B cell (primary cell): ENCODE measurements around the gene IL17A. TPM values are rescaled to one million over a fixed set of nuclear protein-coding genes. Genes with fewer than 3 reads are reported as not detected.

Experiments used
- ATAC-seq: fragments of 200-7000 bp; cut with Tn5 transposase; one replicate; pipeline ENCODE4 v1.10.0; 2021; ENCODE audit warnings: low read depth, mild to moderate bottlenecking, moderate number of reproducible peaks, moderate library complexity
- CTCF ChIA-PET: fragments of 350-600 bp; sonication (Branson Sonifier 250); formaldehyde crosslinking; loops from one replicate; lab custom pipeline; 2021; ENCODE audit warnings: antibody characterized with exemption, inconsistent platforms; lab: Charles Lee
- POLR2A ChIA-PET: fragments of 350-600 bp; sonication (Branson Sonifier 250); formaldehyde crosslinking; loops from one replicate; lab custom pipeline; 2021; ENCODE audit warnings: antibody characterized with exemption; lab: Charles Lee
- DNase-seq: peaks from one replicate; pipeline ENCODE4 v3.0.0; 2013
- H2AFZ ChIP-seq: 2 replicates; pipeline ENCODE4 v1.6.1; 2012; ENCODE audit warnings: mild to moderate bottlenecking, low read depth, low read length; ENCODE audit not compliant: insufficient read depth, poor library complexity, severe bottlenecking
- H3K27ac ChIP-seq, 2 donors: 1 replicate in 1 of 2; 2 replicates in 1 of 2; pipeline ENCODE4 v1.5.1; 2012 to 2013; ENCODE audit warnings: low read length in 2 of 2, mild to moderate bottlenecking in 2 of 2, moderate library complexity in 1 of 2
- H3K27me3 ChIP-seq, 4 experiments: fragments of 200-600 bp in 1 of 4; sonication (generic) in 1 of 4; replicated peaks in 1 of 4; 1 replicate in 2 of 4; 2 replicates in 2 of 4; pipeline versions ENCODE4 v1.6.1 to v1.7.0; 2013 to 2016; ENCODE audit warnings: low read length in 3 of 4, mild to moderate bottlenecking in 2 of 4, mixed read lengths in 1 of 4, moderate library complexity in 1 of 4; ENCODE audit not compliant: insufficient read depth in 4 of 4, control insufficient read depth in 3 of 4; ENCODE audit errors: control extremely low read depth in 1 of 4
- H3K36me3 ChIP-seq, 2 experiments: replicated peaks in 1 of 2; 1 replicate in 1 of 2; 2 replicates in 1 of 2; pipeline versions ENCODE4 v1.6.1 to v1.7.1; 2013; ENCODE audit warnings: low read length in 1 of 2; ENCODE audit not compliant: insufficient read depth in 2 of 2, control insufficient read depth in 1 of 2; ENCODE audit errors: control extremely low read depth in 1 of 2, extremely low read depth in 1 of 2
- H3K4me1 ChIP-seq, 2 donors: fragments of 200-600 bp in 1 of 2; sonication (generic) in 1 of 2; 1 replicate in 1 of 2; 2 replicates in 1 of 2; pipeline versions ENCODE4 v1.5.1 to v1.6.1; 2013 to 2017; ENCODE audit warnings: low read length in 2 of 2; ENCODE audit not compliant: control insufficient read depth in 2 of 2, insufficient read depth in 2 of 2
- H3K4me2 ChIP-seq: replicated peaks from 2 replicates; pipeline ENCODE3; 2012; ENCODE audit warnings: mild to moderate bottlenecking, low read depth, low read length; ENCODE audit not compliant: poor library complexity, severe bottlenecking
- H3K4me3 ChIP-seq, 5 experiments: fragments of 200-600 bp in 1 of 5; sonication (generic) in 1 of 5; 1 replicate in 3 of 5; 2 replicates in 2 of 5; pipeline versions ENCODE4 v1.5.1 to v1.7.0; 2011 to 2016; ENCODE audit warnings: low read length in 4 of 5, mild to moderate bottlenecking in 4 of 5, low read depth in 2 of 5, control low read depth in 1 of 5, moderate library complexity in 1 of 5; ENCODE audit not compliant: insufficient read depth in 1 of 5; ENCODE audit errors: control extremely low read depth in 1 of 5, extremely low read depth in 1 of 5
- H3K79me2 ChIP-seq: fragments of 200-600 bp; sonication (generic); one replicate; pipeline ENCODE4 v1.6.0; 2016; ENCODE audit warnings: low read length; ENCODE audit not compliant: control insufficient read depth, insufficient read depth
- H3K9ac ChIP-seq: fragments of 200-600 bp; sonication (generic); 2 replicates; pipeline ENCODE4 v1.6.1; 2017; ENCODE audit warnings: mild to moderate bottlenecking, low read length, moderate library complexity
- H3K9me3 ChIP-seq, 3 donors: one replicate each; pipeline versions ENCODE4 v1.6.1 to v1.7.1; 2013; ENCODE audit warnings: low read length in 2 of 3; ENCODE audit not compliant: control insufficient read depth in 2 of 3, insufficient read depth in 1 of 3; ENCODE audit errors: control extremely low read depth in 1 of 3
- H4K20me1 ChIP-seq: 2 replicates; pipeline ENCODE4 v1.6.0; 2012; ENCODE audit warnings: mild to moderate bottlenecking, low read length; ENCODE audit not compliant: insufficient read depth, control insufficient read depth, poor library complexity, severe bottlenecking
- H3K27ac Mint-ChIP-seq: one replicate; pipeline ENCODE4 v1.8.0; 2021; ENCODE audit warnings: mixed read lengths
- H3K27me3 Mint-ChIP-seq: one replicate; pipeline ENCODE4 v1.8.0; 2021; ENCODE audit warnings: mixed read lengths
- H3K4me1 Mint-ChIP-seq: one replicate; pipeline ENCODE4 v1.8.0; 2021; ENCODE audit warnings: mixed read lengths
- H3K4me3 Mint-ChIP-seq: one replicate; pipeline ENCODE4 v1.8.0; 2021; ENCODE audit warnings: mixed read lengths
- H3K9me3 Mint-ChIP-seq: one replicate; pipeline ENCODE4 v1.8.0; 2022; ENCODE audit warnings: mixed read lengths; ENCODE audit not compliant: insufficient read depth
- CTCF ChIP-seq: fragments of 200-600 bp; IDR thresholded peaks from one replicate; pipeline ENCODE4 v1.8.0; 2022; ENCODE audit warnings: antibody characterized with exemption, mild to moderate bottlenecking
- EZH2 ChIP-seq: IDR thresholded peaks from 2 replicates; pipeline ENCODE4 v1.6.1; 2012; ENCODE audit warnings: borderline replicate concordance, low read depth, mild to moderate bottlenecking, moderate library complexity, low read length; ENCODE audit not compliant: insufficient read depth, poor library complexity, severe bottlenecking
- WGBS: methylation state at CpG from one replicate; pipeline ENCODE4 v1.1.5; 2013; ENCODE audit warnings: missing lambda C conversion rate; ENCODE audit not compliant: insufficient coverage; 5-methylcytosine and 5-hydroxymethylcytosine counted together
- intact Hi-C: fragments of 100-400 bp; cut with micrococcal nuclease; formaldehyde crosslinking; loops from one replicate; pipeline ENCODE4 v1.10.0; 2022
- polyA plus RNA-seq: library from polyadenylated mRNA; depleted of rRNA; stranded (reverse); fragments of >200 nt; gene quantifications from 2 replicates; pipeline ENCODE4 v1.2.3, GENCODE V29; 2012
- total RNA-seq, 2 donors: library from RNA; stranded (reverse); fragments of 120-200 nt in 1 of 2; gene quantifications; 1 replicate in 1 of 2; 2 replicates in 1 of 2; pipeline versions ENCODE4 v1.2.3 to v1.2.4, GENCODE V29; 2013 to 2022

IL17A gene
- total and polyA plus RNA-seq, 2 donors (not counting 1 experiment from before 2014, with no cell fraction given), result not detected

- H3K9me3 Mint-ChIP-seq, result peaks cover 2% of the 10 kb centered on the region
- DNase-seq, result no peak
- Histone ChIP-seq H3K4me1 (no peaks in the 10 kb centered on the region), H3K27ac (no peak overlapping the region), H3K36me3 (no peaks in the 10 kb centered on the region), H3K9ac (no peak overlapping the region), H3K27me3 (peaks cover 0 to 5% (median 0%) of the 10 kb centered on the region in 4 experiments), H3K9me3 (peaks cover 0 to 3% (median 0%) of the 10 kb centered on the region in 3 donors), H3K4me2 (no peak overlapping the region), H3K79me2 (no peaks in the 10 kb centered on the region), H3K4me3 (no peak overlapping the region), H4K20me1 (no peaks in the 10 kb centered on the region), H2AFZ (no peak overlapping the region)
- no peaks in the 10 kb centered on the region for H3K4me1 Mint-ChIP-seq
- CTCF ChIA-PET, result no interaction called here
- H3K27ac Mint-ChIP-seq, result no peak overlapping the region
- 100% methylated on average over 1 of the region's 2 CpGs for WGBS
- intact Hi-C loops, result no loop called here
- POLR2A ChIA-PET, result no interaction called here
- no peak for TF ChIP-seq CTCF
- TF ChIP-seq EZH2, result no peak
- H3K27me3 Mint-ChIP-seq, result peaks cover 7% of the 10 kb centered on the region
- H3K4me3 Mint-ChIP-seq, result no peak overlapping the region
- ATAC-seq, result no peak
Observed at GRCh38 chr6:52207066-52207465, 20.9 kb downstream of the IL17A start.

- no peak overlapping the region for H2AFZ ChIP-seq
- no peak overlapping the region for H3K4me2 ChIP-seq
- H3K27me3 Mint-ChIP-seq, result peaks cover 3% of the 10 kb centered on the region
- no peak overlapping the region for H3K4me3 ChIP-seq
- H3K36me3 ChIP-seq, result no peaks in the 10 kb centered on the region
- H3K79me2 ChIP-seq, result no peaks in the 10 kb centered on the region
- no peaks in the 10 kb centered on the region for H4K20me1 ChIP-seq
- TF ChIP-seq EZH2, result no peak
- no peak for TF ChIP-seq CTCF
- H3K4me1 Mint-ChIP-seq, result no peaks in the 10 kb centered on the region
- no peak overlapping the region for H3K9ac ChIP-seq
- ChIA-PET CTCF (no interaction called here), POLR2A (no interaction called here)
- H3K27me3 ChIP-seq, result peaks cover 0 to 5% (median 0%) of the 10 kb centered on the region in 4 experiments
- WGBS, result no CpG with 5 or more reads among the region's 3 CpGs
- no peak overlapping the region for H3K4me3 Mint-ChIP-seq
- H3K9me3 ChIP-seq, result no peaks in the 10 kb centered on the region
- peaks cover 2% of the 10 kb centered on the region for H3K9me3 Mint-ChIP-seq
- H3K27ac Mint-ChIP-seq, result no peak overlapping the region
- DNase-seq (no peak), ATAC-seq (no peak)
- H3K27ac ChIP-seq, result no peak overlapping the region
- intact Hi-C loops, result no loop called here
- H3K4me1 ChIP-seq, result no peaks in the 10 kb centered on the region
Observed at GRCh38 chr6:52208612-52209011, 22.4 kb downstream of the IL17A start.
